ENCODE results near the gene SPRYD4. TPM values are rescaled to one million over a fixed set of nuclear protein-coding genes. Genes with fewer than 3 reads are reported as not detected.

SPRYD4 gene
- total and polyA plus RNA-seq, 4 donors, result 1.6 to 3.6 (median 1.9) TPM

GRCh38 chr12:56462565-56462964 lies 5.8 kb upstream of the SPRYD4 start:
- Histone ChIP-seq H3K9me3 (ENCODE audit: control insufficient read depth, low read length) (no peaks in the 10 kb centered on the region), H3K27me3 (ENCODE audit: control insufficient read depth in 1 of 2, insufficient read depth in 2 of 2, low read length in 1 of 2) (no peaks in the 10 kb centered on the region), H3K36me3 (ENCODE audit: control insufficient read depth in 1 of 2, insufficient read depth in 2 of 2, low read length in 1 of 2) (no peaks in the 10 kb centered on the region), H3K27ac (ENCODE audit: low read depth in 1 of 2, low read length in 2 of 2) (no peak overlapping the region), H3K4me3 (ENCODE audit: low read length in 2 of 2) (no peak overlapping the region), H3K4me1 (ENCODE audit: control insufficient read depth in 1 of 2, insufficient read depth in 2 of 2, low read length in 2 of 2) (no peaks in the 10 kb centered on the region)
- no peak for DNase-seq
- intact Hi-C loops (cut with DNase I), result loop anchor here (10.0 kb wide), 2 partner anchors 98 to 148 kb away; partner anchors contain the start of genes APOF (in 1 of the 2), CNPY2 (in 1 of the 2) and STAT2 (in 1 of the 2)
- no peak for ATAC-seq (ENCODE audit: low FRiP score)

- DNase-seq, result no peak
- ATAC-seq (ENCODE audit: low FRiP score), result peak; percentile 7
- Histone ChIP-seq H3K27me3 (ENCODE audit: control insufficient read depth in 1 of 2, insufficient read depth in 2 of 2, low read length in 1 of 2) (no peaks in the 10 kb centered on the region), H3K4me1 (ENCODE audit: control insufficient read depth in 1 of 2, insufficient read depth in 2 of 2, low read length in 2 of 2) (no peaks in the 10 kb centered on the region), H3K36me3 (ENCODE audit: control insufficient read depth in 1 of 2, insufficient read depth in 2 of 2, low read length in 1 of 2) (no peaks in the 10 kb centered on the region), H3K9me3 (ENCODE audit: control insufficient read depth, low read length) (no peaks in the 10 kb centered on the region), H3K27ac (ENCODE audit: low read depth in 1 of 2, low read length in 2 of 2) (no peak overlapping the region), H3K4me3 (ENCODE audit: low read length in 2 of 2) (peak overlapping the region; percentile 66 to 91)
- 45 to 48% methylated on average over 19 of the region's 19 CpGs for WGBS, 2 donors
- intact Hi-C loops (cut with DNase I), result loop anchor here (10.0 kb wide), 2 partner anchors 104 to 154 kb away; partner anchors contain the start of genes APOF (in 1 of the 2), CNPY2 (in 1 of the 2) and STAT2 (in 1 of the 2)
Measured at GRCh38 chr12:56469007-56469930, 891 bp downstream of the SPRYD4 start.

- intact Hi-C loops (cut with DNase I), result no loop called here
- 90% methylated on average over 9 of the region's 9 CpGs for WGBS, 2 donors
Measured at GRCh38 chr12:56474389-56474788, 6.0 kb downstream of the SPRYD4 start.

GRCh38 chr12:56476143-56476542 lies 7.8 kb downstream of the SPRYD4 start:
- Histone ChIP-seq H3K4me3 (ENCODE audit: low read length in 2 of 2) (no peak overlapping the region), H3K9me3 (ENCODE audit: control insufficient read depth, low read length) (no peaks in the 10 kb centered on the region), H3K36me3 (ENCODE audit: control insufficient read depth in 1 of 2, insufficient read depth in 2 of 2, low read length in 1 of 2) (no peaks in the 10 kb centered on the region), H3K27me3 (ENCODE audit: control insufficient read depth in 1 of 2, insufficient read depth in 2 of 2, low read length in 1 of 2) (no peaks in the 10 kb centered on the region), H3K4me1 (ENCODE audit: control insufficient read depth in 1 of 2, insufficient read depth in 2 of 2, low read length in 2 of 2) (no peaks in the 10 kb centered on the region), H3K27ac (ENCODE audit: low read depth in 1 of 2, low read length in 2 of 2) (no peak overlapping the region)
- DNase-seq, result no peak
- intact Hi-C loops (cut with DNase I), result no loop called here
- ATAC-seq (ENCODE audit: low FRiP score), result no peak
- 88 to 94% methylated on average over 6 of the region's 6 CpGs for WGBS, 2 donors

More at GRCh38 chr12:56474389-56474788, 6.0 kb downstream of the SPRYD4 start:
- Histone ChIP-seq H3K27me3 (ENCODE audit: control insufficient read depth in 1 of 2, insufficient read depth in 2 of 2, low read length in 1 of 2) (no peaks in the 10 kb centered on the region), H3K4me1 (ENCODE audit: control insufficient read depth in 1 of 2, insufficient read depth in 2 of 2, low read length in 2 of 2) (no peaks in the 10 kb centered on the region), H3K36me3 (ENCODE audit: control insufficient read depth in 1 of 2, insufficient read depth in 2 of 2, low read length in 1 of 2) (no peaks in the 10 kb centered on the region), H3K27ac (ENCODE audit: low read depth in 1 of 2, low read length in 2 of 2) (no peak overlapping the region), H3K9me3 (ENCODE audit: control insufficient read depth, low read length) (no peaks in the 10 kb centered on the region), H3K4me3 (ENCODE audit: low read length in 2 of 2) (no peak overlapping the region)
- ATAC-seq (ENCODE audit: low FRiP score) (no peak), DNase-seq (no peak)

GRCh38 chr12:56476972-56477432 lies 8.6 kb downstream of the SPRYD4 start:
- WGBS, 2 donors, result 89 to 90% methylated on average over 1 of the region's 1 CpG
- no peaks in the 10 kb centered on the region for H3K27me3 ChIP-seq (ENCODE audit: control insufficient read depth in 1 of 2, insufficient read depth in 2 of 2, low read length in 1 of 2)
- DNase-seq (no peak), ATAC-seq (ENCODE audit: low FRiP score) (no peak)
- intact Hi-C loops (cut with DNase I), result no loop called here
- H3K4me3 ChIP-seq (ENCODE audit: low read length in 2 of 2), result no peak overlapping the region
- H3K27ac ChIP-seq (ENCODE audit: low read depth in 1 of 2, low read length in 2 of 2), result no peak overlapping the region
- H3K36me3 ChIP-seq (ENCODE audit: control insufficient read depth in 1 of 2, insufficient read depth in 2 of 2, low read length in 1 of 2), result no peaks in the 10 kb centered on the region
- H3K4me1 ChIP-seq (ENCODE audit: control insufficient read depth in 1 of 2, insufficient read depth in 2 of 2, low read length in 2 of 2), result no peaks in the 10 kb centered on the region
- no peaks in the 10 kb centered on the region for H3K9me3 ChIP-seq (ENCODE audit: control insufficient read depth, low read length)

- Histone ChIP-seq H3K27ac (ENCODE audit: low read depth in 1 of 2, low read length in 2 of 2) (no peak overlapping the region), H3K27me3 (ENCODE audit: control insufficient read depth in 1 of 2, insufficient read depth in 2 of 2, low read length in 1 of 2) (no peaks in the 10 kb centered on the region), H3K9me3 (ENCODE audit: control insufficient read depth, low read length) (no peaks in the 10 kb centered on the region), H3K4me1 (ENCODE audit: control insufficient read depth in 1 of 2, insufficient read depth in 2 of 2, low read length in 2 of 2) (no peaks in the 10 kb centered on the region), H3K36me3 (ENCODE audit: control insufficient read depth in 1 of 2, insufficient read depth in 2 of 2, low read length in 1 of 2) (no peaks in the 10 kb centered on the region), H3K4me3 (ENCODE audit: low read length in 2 of 2) (no peak overlapping the region)
- no peak for ATAC-seq (ENCODE audit: low FRiP score)
- no peak for DNase-seq
- intact Hi-C loops (cut with DNase I), result no loop called here
- WGBS, 2 donors, result 84 to 88% methylated on average over 6 of the region's 6 CpGs
Measured at GRCh38 chr12:56477521-56478225, 9.3 kb downstream of the SPRYD4 start.

- ATAC-seq (ENCODE audit: low FRiP score), result no peak
- Histone ChIP-seq H3K4me1 (ENCODE audit: control insufficient read depth in 1 of 2, insufficient read depth in 2 of 2, low read length in 2 of 2) (no peaks in the 10 kb centered on the region), H3K9me3 (ENCODE audit: control insufficient read depth, low read length) (no peaks in the 10 kb centered on the region)
Measured at GRCh38 chr12:56479625-56480024, 11.2 kb downstream of the SPRYD4 start.

GRCh38 chr12:56484566-56484965 lies 16.2 kb downstream of the SPRYD4 start:
- 87 to 90% methylated on average over 1 of the region's 1 CpG for WGBS, 2 donors
- intact Hi-C loops (cut with DNase I), result no loop called here

More at GRCh38 chr12:56479625-56480024, 11.2 kb downstream of the SPRYD4 start:
- H3K36me3 ChIP-seq (ENCODE audit: control insufficient read depth in 1 of 2, insufficient read depth in 2 of 2, low read length in 1 of 2), result no peaks in the 10 kb centered on the region
- H3K27ac ChIP-seq (ENCODE audit: low read depth in 1 of 2, low read length in 2 of 2), result no peak overlapping the region
- no peak overlapping the region for H3K4me3 ChIP-seq (ENCODE audit: low read length in 2 of 2)
- 93 to 94% methylated on average over 7 of the region's 7 CpGs for WGBS, 2 donors
- intact Hi-C loops (cut with DNase I), result no loop called here
- no peaks in the 10 kb centered on the region for H3K27me3 ChIP-seq (ENCODE audit: control insufficient read depth in 1 of 2, insufficient read depth in 2 of 2, low read length in 1 of 2)
- no peak for DNase-seq

More at GRCh38 chr12:56484566-56484965, 16.2 kb downstream of the SPRYD4 start:
- Histone ChIP-seq H3K27ac (ENCODE audit: low read depth in 1 of 2, low read length in 2 of 2) (no peak overlapping the region), H3K27me3 (ENCODE audit: control insufficient read depth in 1 of 2, insufficient read depth in 2 of 2, low read length in 1 of 2) (no peaks in the 10 kb centered on the region), H3K4me3 (ENCODE audit: low read length in 2 of 2) (no peak overlapping the region), H3K36me3 (ENCODE audit: control insufficient read depth in 1 of 2, insufficient read depth in 2 of 2, low read length in 1 of 2) (no peaks in the 10 kb centered on the region), H3K4me1 (ENCODE audit: control insufficient read depth in 1 of 2, insufficient read depth in 2 of 2, low read length in 2 of 2) (no peaks in the 10 kb centered on the region), H3K9me3 (ENCODE audit: control insufficient read depth, low read length) (no peaks in the 10 kb centered on the region)
- DNase-seq, result no peak
- no peak for ATAC-seq (ENCODE audit: low FRiP score)

Data from aorta (tissue), 5 donors.